HG02885 (cell line): Measurements from ENCODE around the gene SPRED2.
A peak's percentile ranks its signal among the peaks of the same experiment; 100 is the strongest.

Source experiments
- ATAC-seq: cut with Tn5 transposase; IDR thresholded peaks from one replicate; pipeline ENCODE4 v1.9.1; 2021; ENCODE audit warnings: mild to moderate bottlenecking; ENCODE audit not compliant: unreplicated experiment, poor library complexity

SPRED2 gene

GRCh38 chr2:65443509-65444186, 11.2 kb upstream of the SPRED2 start:
- ATAC-seq: no peak

- ATAC-seq: no peak
Measured at GRCh38 chr2:65442420-65443020, 10.1 kb upstream of the SPRED2 start.

GRCh38 chr2:65438137-65438899, 5.9 kb upstream of the SPRED2 start:
- ATAC-seq: no peak

- ATAC-seq: no peak
Measured at GRCh38 chr2:65437392-65438135, 5.2 kb upstream of the SPRED2 start.

- peak; percentile 81 for ATAC-seq
Measured at GRCh38 chr2:65436824-65437221, 4.4 kb upstream of the SPRED2 start.

GRCh38 chr2:65436169-65436823, 3.9 kb upstream of the SPRED2 start:
- ATAC-seq: peak; percentile 33

GRCh38 chr2:65435625-65436168, 3.3 kb upstream of the SPRED2 start:
- ATAC-seq: peak; percentile 22

GRCh38 chr2:65434592-65435241, 2.3 kb upstream of the SPRED2 start:
- ATAC-seq: no peak

- ATAC-seq: peak; percentile 37
Measured at GRCh38 chr2:65431421-65432226, 775 bp downstream of the SPRED2 start.

GRCh38 chr2:65430603-65431420, 1.6 kb downstream of the SPRED2 start:
- ATAC-seq: peak; percentile 23

GRCh38 chr2:65429786-65430602, 2.4 kb downstream of the SPRED2 start:
- peak; percentile 20 for ATAC-seq

GRCh38 chr2:65427532-65427931, 4.9 kb downstream of the SPRED2 start:
- ATAC-seq: no peak

GRCh38 chr2:65425276-65425675, 7.1 kb downstream of the SPRED2 start:
- ATAC-seq: no peak

- ATAC-seq: no peak
Measured at GRCh38 chr2:65424391-65424790, 8.0 kb downstream of the SPRED2 start.

GRCh38 chr2:65421432-65421748, 11.0 kb downstream of the SPRED2 start:
- ATAC-seq: no peak

- peak; percentile 65 for ATAC-seq
Measured at GRCh38 chr2:65420712-65421431, 11.5 kb downstream of the SPRED2 start.
